GM12872 (cell line): ENCODE data around the gene NTSR2.

Experiments used
- TF ChIP-seq, protein P1 (sequence below): IDR thresholded peaks from 3 replicates; pipeline ENCODE4 v1.5.1; 2011; ENCODE audit warnings: low read depth, mild to moderate bottlenecking, low read length, moderate library complexity; ENCODE audit not compliant: insufficient read depth

The NTSR2 gene

DNA sequence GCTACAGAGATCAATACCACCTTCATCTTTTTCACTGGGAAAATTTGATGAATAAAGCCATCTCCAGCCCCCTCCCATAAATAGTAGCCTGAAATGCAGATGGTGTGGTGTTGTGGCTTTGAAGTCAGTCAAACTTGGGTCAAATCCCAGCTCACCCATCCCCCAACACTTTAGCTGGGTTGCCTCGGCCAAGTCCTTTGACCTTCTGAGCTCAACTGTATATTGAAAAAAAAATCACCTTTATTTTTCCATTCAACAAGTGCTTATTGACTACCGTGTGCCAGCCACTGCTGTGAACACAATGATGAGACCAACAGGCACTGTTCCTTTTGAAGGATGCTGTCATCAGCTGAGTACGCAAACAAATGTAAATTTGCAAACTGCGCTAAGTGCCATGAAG is 35.1 kb upstream of the NTSR2 start:
- TF ChIP-seq, protein P1, sequence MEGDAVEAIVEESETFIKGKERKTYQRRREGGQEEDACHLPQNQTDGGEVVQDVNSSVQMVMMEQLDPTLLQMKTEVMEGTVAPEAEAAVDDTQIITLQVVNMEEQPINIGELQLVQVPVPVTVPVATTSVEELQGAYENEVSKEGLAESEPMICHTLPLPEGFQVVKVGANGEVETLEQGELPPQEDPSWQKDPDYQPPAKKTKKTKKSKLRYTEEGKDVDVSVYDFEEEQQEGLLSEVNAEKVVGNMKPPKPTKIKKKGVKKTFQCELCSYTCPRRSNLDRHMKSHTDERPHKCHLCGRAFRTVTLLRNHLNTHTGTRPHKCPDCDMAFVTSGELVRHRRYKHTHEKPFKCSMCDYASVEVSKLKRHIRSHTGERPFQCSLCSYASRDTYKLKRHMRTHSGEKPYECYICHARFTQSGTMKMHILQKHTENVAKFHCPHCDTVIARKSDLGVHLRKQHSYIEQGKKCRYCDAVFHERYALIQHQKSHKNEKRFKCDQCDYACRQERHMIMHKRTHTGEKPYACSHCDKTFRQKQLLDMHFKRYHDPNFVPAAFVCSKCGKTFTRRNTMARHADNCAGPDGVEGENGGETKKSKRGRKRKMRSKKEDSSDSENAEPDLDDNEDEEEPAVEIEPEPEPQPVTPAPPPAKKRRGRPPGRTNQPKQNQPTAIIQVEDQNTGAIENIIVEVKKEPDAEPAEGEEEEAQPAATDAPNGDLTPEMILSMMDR = no peak

DNA sequence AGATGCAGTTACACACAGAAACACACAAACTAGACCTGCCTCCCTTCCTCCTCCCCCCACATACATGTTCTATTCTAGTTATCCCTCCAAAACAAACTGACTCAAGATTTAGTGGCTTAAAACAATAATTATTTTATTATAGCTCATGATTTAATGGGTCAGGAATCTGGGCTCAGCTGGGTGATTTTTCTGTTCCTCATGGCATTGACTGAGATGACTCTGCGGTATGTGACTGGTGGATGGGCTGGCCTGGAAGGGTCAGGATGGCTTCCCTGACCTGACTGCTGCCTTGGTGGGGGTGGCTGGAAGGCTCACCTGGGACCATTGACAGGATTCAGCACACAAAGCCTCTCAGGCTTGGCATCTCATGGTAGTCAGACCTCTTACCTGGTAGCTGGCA is 33.7 kb upstream of the NTSR2 start:
- TF ChIP-seq, protein P1 = no peak

DNA sequence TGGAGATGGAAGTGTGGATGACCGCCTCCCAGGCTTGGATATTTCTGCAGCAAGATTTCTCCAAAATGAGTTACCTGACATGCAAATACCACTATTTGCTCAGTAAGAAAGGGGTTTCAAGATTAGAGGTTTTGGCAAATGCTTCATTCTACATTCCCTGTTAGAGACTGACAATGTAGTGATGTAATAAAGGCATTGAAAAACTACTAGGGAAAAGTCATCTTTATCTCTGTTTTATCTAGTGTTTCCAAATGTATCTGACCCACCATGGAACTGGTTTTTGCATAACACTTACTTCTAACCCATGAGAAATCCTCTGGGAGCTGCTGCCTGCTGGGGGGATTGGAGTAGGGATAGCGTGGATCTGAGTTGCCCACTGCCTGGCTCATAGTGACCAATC is 33.0 kb upstream of the NTSR2 start:
- TF ChIP-seq, protein P1 = no peak

DNA sequence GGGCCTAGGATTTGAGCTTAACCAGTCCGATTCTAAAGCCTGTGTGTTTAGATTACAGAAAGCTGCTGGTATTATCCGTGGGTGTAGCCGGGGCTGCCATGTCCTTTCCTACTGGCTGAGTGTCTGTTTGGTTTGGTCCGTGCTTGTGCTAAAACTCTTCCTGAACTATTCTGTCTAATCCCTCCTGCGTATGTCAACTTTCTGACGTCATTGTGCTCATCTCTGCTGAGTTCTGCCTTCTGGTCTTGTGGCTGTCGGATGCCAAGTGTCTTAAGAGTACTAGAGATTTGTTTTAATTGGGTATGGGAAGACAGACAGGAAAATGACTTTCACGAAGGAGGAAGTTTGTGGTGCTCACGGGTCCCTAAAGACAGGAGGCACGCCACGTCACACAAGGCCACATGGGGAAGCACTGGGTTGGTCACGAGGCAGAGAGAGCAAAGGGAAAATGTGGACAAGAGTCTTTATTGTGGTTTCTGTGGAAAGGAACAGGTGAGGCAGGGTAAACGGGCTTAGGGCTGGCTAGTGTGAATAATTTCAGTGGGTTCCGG is 31.8 kb upstream of the NTSR2 start:
- TF ChIP-seq, protein P1 = no peak

DNA sequence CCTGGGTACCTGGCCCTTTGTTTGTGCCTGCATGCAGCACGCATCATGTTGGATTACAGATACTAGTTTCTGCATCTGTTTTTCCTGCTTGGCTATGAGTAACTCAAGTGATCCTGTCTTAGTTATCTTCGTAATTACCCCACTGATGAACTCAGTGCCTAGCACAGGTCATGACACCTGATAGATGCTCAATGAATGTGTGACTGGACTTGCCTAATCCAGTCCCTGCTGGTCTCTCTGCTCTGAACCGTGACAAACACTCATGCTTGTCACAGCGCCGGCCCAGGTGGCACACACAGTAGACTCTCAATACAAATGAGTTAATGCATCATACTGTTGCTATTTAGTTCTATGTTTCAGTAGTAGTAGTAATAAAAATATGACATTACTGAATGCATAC is 31.2 kb upstream of the NTSR2 start:
- TF ChIP-seq, protein P1 = no peak

DNA sequence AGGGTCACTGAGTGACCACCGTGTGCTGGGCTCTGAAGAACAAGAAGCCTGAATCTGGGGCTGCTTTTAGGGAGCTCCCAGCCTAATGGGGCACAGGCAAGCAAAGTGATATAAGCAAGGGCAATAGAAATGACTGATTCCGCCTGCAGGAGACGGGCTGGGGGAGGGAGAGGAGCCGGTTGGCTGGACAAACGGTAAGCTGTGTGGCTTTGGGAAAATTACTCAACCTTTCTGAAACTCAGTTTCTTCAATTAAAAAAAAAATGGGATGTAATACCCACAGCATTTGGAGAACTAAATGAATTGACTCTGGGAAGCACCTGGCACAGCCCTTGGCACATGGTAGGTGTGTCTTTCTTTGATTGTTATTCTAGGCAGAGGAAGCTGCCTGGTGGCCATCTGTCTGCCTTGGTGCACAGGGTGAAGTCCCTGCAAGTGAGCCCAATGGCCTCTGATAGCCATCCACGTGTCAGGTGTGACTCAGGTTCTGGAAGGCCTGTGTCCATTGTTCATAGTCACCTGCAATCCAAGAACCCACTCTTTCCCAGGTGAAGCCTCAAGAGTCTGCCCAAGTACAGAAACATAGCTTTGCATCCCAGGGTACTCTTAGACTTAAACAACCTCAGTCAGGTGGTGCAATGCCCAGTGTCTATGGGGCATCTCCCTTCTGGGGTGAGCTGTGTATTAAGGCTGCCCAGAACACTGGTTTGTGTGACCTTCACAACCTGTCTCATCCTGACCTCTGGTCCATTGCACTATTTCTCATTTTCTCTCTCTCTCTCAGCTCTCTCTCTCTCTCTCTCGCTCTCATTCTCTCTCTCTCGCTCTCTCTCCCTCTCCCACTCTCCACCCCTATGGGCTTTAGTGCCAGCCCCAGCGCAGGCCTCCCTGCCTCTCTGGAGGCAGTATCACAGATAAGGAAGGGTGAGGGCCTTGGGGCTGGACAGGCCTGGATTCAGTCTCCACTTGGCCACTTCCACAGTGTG is 30.0 kb upstream of the NTSR2 start:
- TF ChIP-seq, protein P1 = no peak

DNA sequence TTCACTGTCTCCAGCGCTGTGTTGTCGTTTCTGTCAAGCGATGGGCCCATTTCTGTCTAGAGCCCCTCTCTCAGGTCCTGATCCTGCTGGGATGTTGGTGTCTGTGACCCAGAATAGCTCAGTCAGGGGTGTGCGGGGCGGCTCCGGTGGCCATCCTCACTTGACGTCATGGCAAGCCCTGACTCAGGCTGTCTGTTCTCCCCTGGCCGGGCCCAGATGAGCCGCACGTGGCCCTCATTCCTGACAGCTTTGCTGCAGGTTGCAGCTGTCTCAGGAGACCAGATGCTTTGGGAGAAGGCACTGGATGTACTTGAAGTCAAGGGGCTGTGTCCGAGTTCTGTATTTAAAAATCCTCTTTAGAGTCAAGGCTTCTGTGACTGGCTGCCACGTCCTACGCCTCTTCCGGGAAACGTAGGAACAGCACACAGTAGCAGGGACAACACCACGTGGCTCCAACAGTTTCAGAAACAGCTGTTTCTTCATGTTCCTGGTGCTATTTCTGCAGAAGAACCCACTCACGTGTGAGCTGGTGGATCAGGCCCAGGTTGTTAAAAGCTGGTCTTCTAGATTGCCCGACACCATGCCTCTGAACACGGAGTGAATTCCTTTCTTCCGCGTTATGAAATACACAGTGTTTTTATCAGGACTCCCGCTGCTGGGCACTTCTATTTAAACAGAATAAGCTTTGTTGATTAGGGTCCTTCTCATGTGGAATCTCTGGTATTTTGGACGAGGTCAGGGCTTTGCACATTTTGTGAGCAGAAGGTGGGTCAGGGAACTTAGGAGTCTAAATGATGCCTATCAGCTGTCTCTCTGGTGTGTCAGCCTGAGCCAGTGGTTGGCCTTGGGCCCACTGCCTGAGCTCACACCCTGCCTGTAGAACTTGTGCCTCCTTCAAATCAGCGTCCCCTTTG is 28.3 kb upstream of the NTSR2 start:
- TF ChIP-seq, protein P1 = no peak
